Measurements from ENCODE around the gene BSN. TPM values are rescaled to one million over a fixed set of nuclear protein-coding genes. Genes with fewer than 3 reads are reported as not detected.

BSN gene
- total RNA-seq, 6 experiments from 2014 or later = 0.31 to 0.68 (median 0.50) TPM

GRCh38 chr3:49616491-49616941 is 62.2 kb downstream of the BSN start:
- DNase-seq = no peak
- 89% methylated on average over 4 of the region's 6 CpGs for WGBS (ENCODE audit: insufficient coverage, low coverage, low lambda C conversion rate, missing lambda C conversion rate)

GRCh38 chr3:49617390-49618013 is 63.2 kb downstream of the BSN start:
- ATAC-seq (no peak), DNase-seq (no peak)
- WGBS (ENCODE audit: insufficient coverage, low coverage, low lambda C conversion rate, missing lambda C conversion rate) = 91% methylated on average over 5 of the region's 7 CpGs
- H3K27me3 ChIP-seq = no peaks in the 10 kb centered on the region
- intact Hi-C loops (cut with DNase I) = no loop called here
- H3K36me3 ChIP-seq = no peaks in the 10 kb centered on the region
- no peak for TF ChIP-seq CTCF (IDR thresholded peaks at IDR 0.05)
- no peak for TF ChIP-seq POLR2A (IDR thresholded peaks at IDR 0.05)
- no peaks in the 10 kb centered on the region for H3K4me1 ChIP-seq
- no peaks in the 10 kb centered on the region for H3K9me3 ChIP-seq
- H3K27ac ChIP-seq = no peak overlapping the region
- H3K4me3 ChIP-seq = no peak overlapping the region

More at GRCh38 chr3:49616491-49616941, 62.2 kb downstream of the BSN start:
- no peaks in the 10 kb centered on the region for H3K4me1 ChIP-seq
- H3K4me3 ChIP-seq = no peak overlapping the region
- TF ChIP-seq POLR2A (IDR thresholded peaks at IDR 0.05) (no peak), CTCF (IDR thresholded peaks at IDR 0.05) (no peak)
- H3K9me3 ChIP-seq = no peaks in the 10 kb centered on the region
- no peaks in the 10 kb centered on the region for H3K27me3 ChIP-seq
- no peak overlapping the region for H3K27ac ChIP-seq
- ATAC-seq = no peak
- H3K36me3 ChIP-seq = no peaks in the 10 kb centered on the region
- intact Hi-C loops (cut with DNase I) = no loop called here

GRCh38 chr3:49618412-49618811 is 64.1 kb downstream of the BSN start:
- DNase-seq (no peak), ATAC-seq (no peak)
- no peaks in the 10 kb centered on the region for H3K27me3 ChIP-seq
- intact Hi-C loops (cut with DNase I) = no loop called here
- no peak overlapping the region for H3K27ac ChIP-seq
- H3K4me1 ChIP-seq = no peaks in the 10 kb centered on the region
- no peaks in the 10 kb centered on the region for H3K9me3 ChIP-seq
- H3K4me3 ChIP-seq = no peak overlapping the region
- WGBS (ENCODE audit: insufficient coverage, low coverage, low lambda C conversion rate, missing lambda C conversion rate) = no CpG with 5 or more reads among the region's 4 CpGs
- no peaks in the 10 kb centered on the region for H3K36me3 ChIP-seq
- TF ChIP-seq POLR2A (IDR thresholded peaks at IDR 0.05) = no peak

GRCh38 chr3:49619649-49620048 is 65.4 kb downstream of the BSN start:
- TF ChIP-seq POLR2A (IDR thresholded peaks at IDR 0.05) (no peak), CTCF (IDR thresholded peaks at IDR 0.05) (no peak)
- no peak for DNase-seq

GRCh38 chr3:49620728-49621127 is 66.5 kb downstream of the BSN start:
- ATAC-seq (no peak), DNase-seq (no peak)
- intact Hi-C loops (cut with DNase I) = no loop called here
- Histone ChIP-seq H3K4me3 (no peak overlapping the region), H3K27ac (no peak overlapping the region), H3K27me3 (no peaks in the 10 kb centered on the region), H3K36me3 (no peaks in the 10 kb centered on the region), H3K4me1 (no peaks in the 10 kb centered on the region), H3K9me3 (no peaks in the 10 kb centered on the region)
- WGBS (ENCODE audit: insufficient coverage, low coverage, low lambda C conversion rate, missing lambda C conversion rate) = 88% methylated on average over 6 of the region's 8 CpGs
- TF ChIP-seq CTCF (IDR thresholded peaks at IDR 0.05) (no peak), POLR2A (IDR thresholded peaks at IDR 0.05) (no peak)

More at GRCh38 chr3:49619649-49620048, 65.4 kb downstream of the BSN start:
- Histone ChIP-seq H3K27me3 (no peaks in the 10 kb centered on the region), H3K36me3 (no peaks in the 10 kb centered on the region), H3K4me1 (no peaks in the 10 kb centered on the region), H3K4me3 (no peak overlapping the region), H3K27ac (no peak overlapping the region), H3K9me3 (no peaks in the 10 kb centered on the region)
- ATAC-seq = no peak
- WGBS (ENCODE audit: insufficient coverage, low coverage, low lambda C conversion rate, missing lambda C conversion rate) = 93% methylated on average over 2 of the region's 5 CpGs
- intact Hi-C loops (cut with DNase I) = no loop called here

All from right lobe of liver (tissue), 6 donors.